GM12872 (cell line): ENCODE data around the gene LRIT1.

ENCODE experiments used
- TF ChIP-seq, protein P1 (sequence below): IDR thresholded peaks from 3 replicates; pipeline ENCODE4 v1.5.1; 2011; ENCODE audit warnings: low read depth, mild to moderate bottlenecking, low read length, moderate library complexity; ENCODE audit not compliant: insufficient read depth

LRIT1 gene

DNA sequence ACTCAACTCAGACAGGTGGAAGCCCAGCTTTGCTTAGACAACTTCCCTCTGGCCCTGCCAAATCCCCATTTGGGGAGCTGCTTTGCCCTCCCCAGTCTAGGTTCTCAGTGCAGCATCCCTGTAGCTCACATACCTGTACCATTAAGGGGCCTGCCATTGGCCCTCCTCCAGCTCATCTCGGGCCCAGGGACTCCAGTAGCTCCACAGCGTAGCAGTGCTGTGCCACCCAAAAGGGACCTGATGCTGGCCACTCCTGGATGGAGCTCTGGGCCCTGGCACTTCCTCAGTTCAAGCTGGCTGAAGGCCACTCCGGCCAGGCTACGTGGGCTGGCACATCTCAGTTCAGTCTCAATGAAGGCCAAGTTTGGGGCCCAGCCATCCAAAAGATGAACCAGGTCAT, 7.4 kb downstream of the LRIT1 start:
- TF ChIP-seq, protein P1, sequence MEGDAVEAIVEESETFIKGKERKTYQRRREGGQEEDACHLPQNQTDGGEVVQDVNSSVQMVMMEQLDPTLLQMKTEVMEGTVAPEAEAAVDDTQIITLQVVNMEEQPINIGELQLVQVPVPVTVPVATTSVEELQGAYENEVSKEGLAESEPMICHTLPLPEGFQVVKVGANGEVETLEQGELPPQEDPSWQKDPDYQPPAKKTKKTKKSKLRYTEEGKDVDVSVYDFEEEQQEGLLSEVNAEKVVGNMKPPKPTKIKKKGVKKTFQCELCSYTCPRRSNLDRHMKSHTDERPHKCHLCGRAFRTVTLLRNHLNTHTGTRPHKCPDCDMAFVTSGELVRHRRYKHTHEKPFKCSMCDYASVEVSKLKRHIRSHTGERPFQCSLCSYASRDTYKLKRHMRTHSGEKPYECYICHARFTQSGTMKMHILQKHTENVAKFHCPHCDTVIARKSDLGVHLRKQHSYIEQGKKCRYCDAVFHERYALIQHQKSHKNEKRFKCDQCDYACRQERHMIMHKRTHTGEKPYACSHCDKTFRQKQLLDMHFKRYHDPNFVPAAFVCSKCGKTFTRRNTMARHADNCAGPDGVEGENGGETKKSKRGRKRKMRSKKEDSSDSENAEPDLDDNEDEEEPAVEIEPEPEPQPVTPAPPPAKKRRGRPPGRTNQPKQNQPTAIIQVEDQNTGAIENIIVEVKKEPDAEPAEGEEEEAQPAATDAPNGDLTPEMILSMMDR: no peak

DNA sequence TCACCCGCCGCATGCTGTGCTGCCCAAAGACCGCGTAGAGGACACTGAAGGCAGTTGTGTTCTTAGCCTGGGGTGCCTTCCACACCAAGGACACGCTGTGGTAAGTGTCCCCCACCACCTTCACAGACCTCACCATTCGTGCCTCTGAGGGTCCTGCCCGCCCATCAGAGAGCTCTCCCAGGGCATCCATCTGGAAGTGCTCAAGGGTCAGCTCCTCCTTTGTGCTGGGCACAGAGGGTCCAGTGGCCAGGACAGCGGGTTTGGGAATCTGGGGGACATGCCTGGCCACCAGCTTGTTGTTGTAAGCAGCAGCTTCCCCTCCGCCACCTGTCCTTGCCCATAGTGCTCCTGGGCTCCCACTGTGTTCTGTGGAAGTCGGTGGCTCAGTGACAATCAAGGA, 9.0 kb downstream of the LRIT1 start:
- TF ChIP-seq, protein P1: no peak

DNA sequence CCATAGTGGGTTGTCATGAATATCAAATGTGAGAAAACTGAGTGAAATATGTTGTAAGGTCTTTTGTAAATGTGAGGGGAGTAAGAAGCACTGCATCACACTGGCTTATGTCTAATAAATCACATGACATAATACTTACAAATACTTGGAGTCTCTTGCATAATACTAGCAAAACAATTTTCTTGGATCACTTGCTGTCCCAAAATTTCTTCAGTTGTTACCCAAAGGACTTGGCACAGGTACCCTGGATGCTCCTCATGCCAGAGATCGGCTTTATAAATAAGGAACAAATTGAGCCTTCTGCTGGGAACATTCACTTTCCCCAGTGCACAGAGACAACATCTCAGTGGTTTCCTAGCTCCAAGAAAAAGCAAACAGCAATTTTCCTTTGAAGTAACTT, 11.0 kb downstream of the LRIT1 start:
- TF ChIP-seq, protein P1: no peak

DNA sequence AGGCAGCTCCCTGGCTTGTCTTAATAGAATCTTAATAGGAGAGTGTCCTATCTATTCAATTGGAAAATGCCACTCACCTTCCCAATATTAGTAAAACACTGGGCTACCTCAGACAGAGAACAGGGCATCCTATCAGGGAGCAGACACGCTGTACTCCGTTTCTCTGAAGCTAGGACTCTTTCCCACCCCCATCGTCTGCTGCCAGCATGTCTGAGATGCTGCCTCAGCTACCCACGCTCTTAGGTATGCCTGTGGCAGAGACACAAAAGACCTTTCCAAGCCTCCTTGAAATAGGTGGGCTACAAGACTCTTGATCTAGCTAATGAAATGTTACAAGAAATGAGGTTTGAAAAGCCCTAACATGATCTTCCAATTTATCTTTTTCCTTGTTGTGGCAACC, 13.5 kb downstream of the LRIT1 start:
- TF ChIP-seq, protein P1: no peak

DNA sequence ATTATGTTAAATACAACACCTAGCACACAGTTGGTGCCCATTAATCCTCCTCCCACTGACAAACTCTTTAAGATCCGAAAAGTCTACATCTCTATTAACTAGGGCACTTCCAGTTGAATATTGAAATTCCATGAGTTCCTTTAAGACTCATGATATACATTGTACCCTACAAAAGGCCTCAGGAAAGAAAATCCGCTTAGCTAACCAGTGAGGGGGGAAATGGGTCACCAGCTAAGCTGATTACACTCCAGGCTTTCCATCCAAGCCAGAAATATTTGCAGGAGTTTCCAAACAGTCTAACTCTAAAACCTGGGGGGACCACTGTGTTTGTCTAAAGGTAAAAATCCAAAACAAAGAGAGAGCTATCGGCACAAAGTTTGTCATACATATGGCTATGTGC, 14.7 kb downstream of the LRIT1 start:
- TF ChIP-seq, protein P1: no peak

DNA sequence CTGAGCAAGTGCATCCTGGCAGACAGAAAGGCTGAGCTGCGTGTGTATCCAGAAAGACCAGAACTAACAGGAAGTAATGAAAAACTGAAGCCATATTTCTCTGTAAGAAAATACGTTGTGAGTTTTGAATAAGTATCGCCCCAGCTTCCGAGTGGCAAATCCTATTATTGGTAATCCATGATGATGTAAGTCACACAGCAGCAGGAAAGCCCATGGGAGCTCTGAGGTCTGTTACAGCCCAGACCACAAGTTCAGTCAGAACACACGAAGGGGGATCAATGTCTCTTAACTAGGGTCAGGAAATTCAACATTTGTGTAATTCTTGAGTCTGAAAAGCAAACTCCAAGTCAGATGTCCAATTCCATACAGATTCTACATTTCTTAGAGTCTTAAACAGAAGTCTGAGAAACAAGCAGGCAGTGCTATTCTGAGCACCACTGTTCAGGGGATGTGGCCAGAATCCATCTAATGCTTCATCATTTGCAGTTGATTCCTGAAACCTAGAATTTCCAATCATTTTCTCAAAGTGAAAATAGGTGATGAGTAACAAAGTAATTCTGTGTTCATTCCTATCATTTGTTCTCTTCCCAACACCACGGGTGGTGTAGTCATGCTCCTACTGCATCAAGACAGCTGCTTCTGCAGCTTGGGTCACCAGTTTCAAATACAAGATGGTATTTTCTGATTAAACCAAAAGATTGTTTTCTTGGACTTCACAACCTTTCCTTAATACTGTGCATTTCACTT, 15.7 kb downstream of the LRIT1 start, which contains the start of gene LRIT2:
Gene LRIT2 (minus strand): TSS at position 118 of the 747 bp plus-strand sequence. CDS start 24 bp downstream, at position 94.
- TF ChIP-seq, protein P1: no peak

DNA sequence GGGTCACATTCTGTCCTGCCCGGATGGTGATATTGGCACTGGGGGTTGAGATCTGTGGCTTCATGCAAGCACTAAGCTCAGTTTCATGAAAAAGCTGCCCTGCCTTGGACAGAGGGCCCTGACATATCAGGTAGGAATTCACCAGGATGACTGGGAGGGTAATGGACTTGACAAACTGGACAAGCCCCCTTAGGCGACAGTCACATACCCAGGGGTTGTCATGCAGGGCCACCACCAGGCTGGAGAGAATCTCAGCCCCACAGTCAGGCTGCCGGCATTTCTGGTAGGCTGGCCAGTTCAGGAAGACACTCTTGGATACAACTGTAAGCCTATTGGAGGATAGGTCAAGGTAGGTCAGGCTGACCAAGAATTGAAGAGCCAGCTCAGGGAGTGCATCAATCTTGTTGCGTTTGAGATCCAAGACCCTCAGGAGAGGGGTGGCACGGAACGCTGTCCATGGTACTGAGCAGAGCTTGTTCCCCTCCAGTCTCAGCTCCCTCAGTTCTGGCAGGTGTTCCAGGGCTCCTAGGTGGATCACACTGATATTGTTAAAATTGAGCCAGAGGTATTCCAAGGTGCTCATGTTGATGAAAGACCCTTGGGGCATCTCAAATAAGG, 16.8 kb downstream of the LRIT1 start:
- TF ChIP-seq, protein P1: no peak
